AG10803 (cell line): Measurements from ENCODE around the gene KRT39.

Source experiments
- DNase-seq: peaks from one replicate; pipeline ENCODE4 v3.0.0; 2010; ENCODE audit warnings: low read depth
- H3K4me3 ChIP-seq: 2 replicates; pipeline ENCODE4 v1.5.1; 2011; ENCODE audit warnings: mild to moderate bottlenecking, low read length, control low read depth
- TF ChIP-seq, protein P1 (sequence below): conservative IDR thresholded peaks from 2 replicates; pipeline ENCODE4 v1.5.1; 2011; ENCODE audit warnings: mild to moderate bottlenecking, low read length, control low read depth, inconsistent platforms

The KRT39 gene

DNA sequence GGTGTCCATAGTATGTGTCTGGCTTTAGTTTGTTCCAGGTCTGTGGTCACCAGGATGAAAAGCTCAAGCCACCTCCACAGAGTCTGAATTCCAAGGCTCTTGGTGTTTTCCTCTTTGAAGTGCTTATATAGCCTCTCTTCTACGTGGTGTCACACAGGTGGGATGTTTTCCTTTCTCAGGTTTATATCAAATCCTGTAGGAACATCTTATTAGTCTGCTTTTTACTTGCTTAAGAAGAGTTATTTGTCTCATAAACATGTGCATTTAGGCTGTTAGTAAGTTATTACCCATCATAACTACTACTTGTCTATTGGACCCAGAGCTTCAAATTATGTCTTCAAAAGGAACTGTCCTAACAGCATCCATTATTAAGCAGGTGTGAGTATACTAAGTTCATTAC, at the start of gene KRT39:
KRT39 (minus strand) TSS at position 101 of the 400 bp plus-strand sequence; CDS start at position 9, 92 bp downstream.
- H3K4me3 ChIP-seq: no peak within 1 kb of the TSS
- TF ChIP-seq, protein P1, sequence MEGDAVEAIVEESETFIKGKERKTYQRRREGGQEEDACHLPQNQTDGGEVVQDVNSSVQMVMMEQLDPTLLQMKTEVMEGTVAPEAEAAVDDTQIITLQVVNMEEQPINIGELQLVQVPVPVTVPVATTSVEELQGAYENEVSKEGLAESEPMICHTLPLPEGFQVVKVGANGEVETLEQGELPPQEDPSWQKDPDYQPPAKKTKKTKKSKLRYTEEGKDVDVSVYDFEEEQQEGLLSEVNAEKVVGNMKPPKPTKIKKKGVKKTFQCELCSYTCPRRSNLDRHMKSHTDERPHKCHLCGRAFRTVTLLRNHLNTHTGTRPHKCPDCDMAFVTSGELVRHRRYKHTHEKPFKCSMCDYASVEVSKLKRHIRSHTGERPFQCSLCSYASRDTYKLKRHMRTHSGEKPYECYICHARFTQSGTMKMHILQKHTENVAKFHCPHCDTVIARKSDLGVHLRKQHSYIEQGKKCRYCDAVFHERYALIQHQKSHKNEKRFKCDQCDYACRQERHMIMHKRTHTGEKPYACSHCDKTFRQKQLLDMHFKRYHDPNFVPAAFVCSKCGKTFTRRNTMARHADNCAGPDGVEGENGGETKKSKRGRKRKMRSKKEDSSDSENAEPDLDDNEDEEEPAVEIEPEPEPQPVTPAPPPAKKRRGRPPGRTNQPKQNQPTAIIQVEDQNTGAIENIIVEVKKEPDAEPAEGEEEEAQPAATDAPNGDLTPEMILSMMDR: no peak
- no peak for DNase-seq

DNA sequence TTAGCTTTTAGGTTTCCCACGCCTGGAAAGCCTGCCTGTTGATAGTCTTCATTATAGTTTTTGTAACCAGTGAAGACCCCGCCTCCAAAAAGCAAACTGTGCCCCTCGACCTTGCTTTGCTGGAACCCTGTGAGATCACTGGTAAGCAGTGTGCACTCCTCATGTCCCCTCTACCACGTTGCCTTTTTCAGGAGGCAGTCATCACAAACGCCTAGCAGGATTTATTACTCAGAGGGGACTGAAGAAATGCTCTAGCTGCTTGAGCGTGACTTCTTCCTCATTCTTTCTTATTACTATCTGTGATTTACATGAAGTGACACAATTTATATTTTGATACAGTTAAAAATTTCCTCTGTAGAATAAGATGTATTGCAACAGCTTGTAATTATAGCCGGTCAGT, 48.7 kb upstream of the KRT39 start:
- TF ChIP-seq, protein P1: no peak

DNA sequence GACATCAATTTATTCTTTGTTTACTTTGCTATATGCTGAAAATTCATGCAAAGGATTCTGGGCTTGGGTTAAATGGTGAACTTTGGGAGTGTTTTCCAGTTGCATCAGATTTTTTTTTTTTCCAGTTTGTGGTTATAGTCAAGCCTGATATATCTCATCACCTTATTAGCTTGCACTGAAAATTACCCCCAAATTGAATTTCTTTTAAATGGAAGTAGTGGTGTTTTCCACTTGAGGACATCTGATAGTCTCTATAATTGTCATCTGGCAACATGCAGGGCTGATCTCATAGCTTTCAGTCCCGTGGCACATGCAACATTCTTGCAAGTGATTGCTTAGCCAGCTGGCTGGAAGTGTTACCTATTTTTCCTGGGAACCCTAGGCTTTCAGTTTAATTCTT, 46.9 kb upstream of the KRT39 start:
- TF ChIP-seq, protein P1: no peak
- DNase-seq: peak; percentile 83
- no peak overlapping the region for H3K4me3 ChIP-seq

More for the DNA sequence above, 48.7 kb upstream of the KRT39 start:
- no peak for DNase-seq
- no peak overlapping the region for H3K4me3 ChIP-seq

DNA sequence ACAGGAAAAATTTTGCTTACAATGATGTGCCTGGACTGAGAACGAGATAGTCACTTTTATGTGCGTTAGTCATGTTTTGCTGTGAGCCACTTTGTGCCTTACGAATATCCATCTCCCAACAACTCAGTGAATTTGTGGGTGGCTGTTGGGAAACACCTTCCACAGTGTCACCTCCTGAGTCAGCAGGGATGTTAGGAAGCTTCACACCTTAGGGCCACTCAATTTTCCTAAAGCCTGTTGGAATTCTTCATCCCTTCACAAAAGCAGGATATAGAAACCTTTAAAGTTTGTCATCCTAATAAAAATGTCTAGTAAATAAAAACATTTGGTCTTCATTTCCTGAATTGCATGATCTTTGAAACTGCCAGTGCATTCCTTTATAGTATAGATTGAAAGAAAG, 46.4 kb upstream of the KRT39 start:
- TF ChIP-seq, protein P1: no peak
- H3K4me3 ChIP-seq: no peak overlapping the region
- DNase-seq: peak; percentile 47

DNA sequence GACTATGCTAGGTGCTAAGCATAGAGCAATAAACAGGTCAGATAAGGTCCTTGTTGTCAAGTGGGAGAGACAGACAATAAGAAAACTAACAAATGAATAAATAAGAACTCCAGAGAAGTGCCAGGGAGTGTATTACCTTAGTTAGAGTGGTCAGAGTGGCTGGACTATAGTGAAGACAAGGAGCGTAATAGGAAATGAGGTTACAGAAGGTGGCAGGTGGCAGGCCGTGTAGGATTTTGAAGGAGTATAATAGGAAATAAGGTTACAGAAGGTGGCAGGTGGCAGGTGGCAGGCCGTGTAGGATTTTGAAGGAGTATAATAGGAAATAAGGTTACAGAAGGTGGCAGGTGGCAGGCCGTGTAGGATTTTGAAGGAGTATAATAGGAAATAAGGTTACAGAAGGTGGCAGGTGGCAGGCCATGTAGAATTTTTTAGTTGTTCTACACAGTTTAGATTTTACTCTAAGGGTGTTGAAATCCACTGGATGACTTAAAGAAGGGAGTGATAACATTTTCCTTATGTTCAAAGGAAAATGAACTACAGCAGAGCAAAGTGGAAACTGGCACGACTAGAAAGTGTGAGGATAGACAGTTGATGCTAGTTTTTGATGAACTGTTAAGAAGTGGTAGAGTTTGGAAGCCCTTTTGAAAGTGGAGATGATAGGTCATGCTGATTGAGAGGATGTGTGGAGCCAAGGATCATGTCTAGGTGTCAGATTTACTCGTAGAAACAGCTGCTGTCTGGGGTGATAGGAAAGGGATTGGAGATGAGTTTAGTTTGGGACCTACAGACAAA, 45.8 kb upstream of the KRT39 start:
- DNase-seq: no peak
- no peak overlapping the region for H3K4me3 ChIP-seq
- TF ChIP-seq, protein P1: no peak

DNA sequence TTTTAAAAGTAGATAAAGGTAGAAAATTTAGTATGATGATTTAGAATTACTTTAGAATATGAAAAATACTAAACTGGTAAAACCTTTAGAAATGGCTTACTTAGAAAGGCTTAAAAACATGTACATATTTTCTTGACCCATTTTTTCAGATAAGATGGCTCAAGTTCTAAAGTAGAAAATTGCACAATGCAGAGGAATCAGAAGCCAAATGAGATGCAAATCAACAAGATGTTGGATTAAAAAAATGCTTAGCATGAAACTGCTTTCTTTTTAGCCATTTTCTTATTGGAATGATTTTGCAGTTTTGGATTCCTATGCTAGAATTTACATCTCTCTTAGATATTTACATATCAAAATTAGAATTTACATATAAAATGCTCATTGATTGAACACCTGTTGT, 43.7 kb upstream of the KRT39 start:
- TF ChIP-seq, protein P1: no peak
- H3K4me3 ChIP-seq: no peak overlapping the region
- peak; percentile 39 for DNase-seq

DNA sequence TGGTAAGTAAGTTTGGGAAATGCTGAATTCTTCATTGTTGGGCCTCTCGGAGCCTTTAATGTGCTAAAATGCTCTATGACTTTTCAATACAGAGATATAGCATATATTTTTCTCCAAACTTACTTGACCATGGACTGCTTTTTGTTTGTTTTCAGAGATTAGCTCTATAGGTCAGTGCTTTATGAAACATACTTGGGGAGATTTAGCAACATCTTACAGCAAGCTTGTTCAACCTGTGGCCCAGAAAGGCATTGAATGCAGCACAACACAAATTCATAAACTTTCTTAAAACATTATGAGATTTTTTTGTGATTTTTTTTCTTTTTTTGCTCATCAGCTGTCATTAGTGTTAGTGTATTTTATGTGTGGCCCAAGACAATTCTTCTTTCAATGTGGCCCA, 43.2 kb upstream of the KRT39 start:
- TF ChIP-seq, protein P1: no peak
- DNase-seq: no peak
- no peak overlapping the region for H3K4me3 ChIP-seq
